HG03095 (cell line): Measurements from ENCODE around the gene NLRP1.
A peak's percentile ranks its signal among the peaks of the same experiment; 100 is the strongest.

ENCODE experiments used
- ATAC-seq: cut with Tn5 transposase; IDR thresholded peaks from one replicate; pipeline ENCODE4 v1.9.1; 2021; ENCODE audit warnings: moderate library complexity; ENCODE audit not compliant: unreplicated experiment

NLRP1 gene

DNA sequence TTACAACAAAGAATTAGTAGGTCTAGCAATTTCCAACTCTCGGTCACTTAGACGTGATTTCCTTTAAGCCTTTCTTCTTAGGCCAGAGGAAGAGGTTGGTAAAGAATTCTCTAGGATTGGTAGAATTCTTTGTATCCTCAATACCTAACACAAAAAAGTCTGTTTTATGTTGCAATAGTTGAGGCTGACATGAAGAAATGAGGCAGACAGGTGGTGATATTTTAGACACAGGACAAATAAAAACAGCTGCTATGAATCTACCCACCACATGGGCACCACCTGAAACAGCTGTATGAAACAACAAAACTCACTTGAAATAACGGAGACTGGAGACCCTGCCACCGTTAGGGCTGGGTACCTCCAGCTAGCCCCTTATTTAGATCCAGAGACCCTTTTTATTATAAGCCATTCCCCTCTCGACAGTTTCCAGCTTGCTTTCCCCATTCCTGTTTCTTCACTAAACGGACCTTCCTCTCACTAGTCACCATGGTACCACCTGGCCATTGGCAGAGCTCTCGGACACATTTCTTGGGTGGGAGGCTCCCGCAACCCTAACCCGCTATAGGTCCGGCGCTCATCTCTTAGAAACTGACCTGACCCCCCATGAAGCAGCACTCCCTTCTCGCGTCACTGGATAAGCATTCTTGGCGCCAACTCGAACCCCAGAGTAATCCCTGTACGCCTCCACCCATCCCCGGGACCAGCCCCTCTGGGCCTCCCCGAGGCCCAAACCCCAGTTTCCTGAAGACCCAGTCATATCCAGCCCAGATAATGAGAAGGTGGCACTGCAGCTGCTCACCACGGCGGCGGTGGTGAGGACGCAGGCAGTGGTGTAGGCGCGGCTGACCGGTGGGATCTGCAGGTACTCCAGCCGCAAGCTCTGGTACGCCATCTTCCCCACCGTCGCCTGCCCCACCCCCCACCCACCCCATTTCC lies 98.8 kb downstream of the NLRP1 start, which contains the start of gene DERL2:
Gene DERL2 (minus strand): TSS at position 909 of the 936 bp plus-strand sequence. CDS start 17 bp downstream, at position 892.
- peak; percentile 10 for ATAC-seq

DNA sequence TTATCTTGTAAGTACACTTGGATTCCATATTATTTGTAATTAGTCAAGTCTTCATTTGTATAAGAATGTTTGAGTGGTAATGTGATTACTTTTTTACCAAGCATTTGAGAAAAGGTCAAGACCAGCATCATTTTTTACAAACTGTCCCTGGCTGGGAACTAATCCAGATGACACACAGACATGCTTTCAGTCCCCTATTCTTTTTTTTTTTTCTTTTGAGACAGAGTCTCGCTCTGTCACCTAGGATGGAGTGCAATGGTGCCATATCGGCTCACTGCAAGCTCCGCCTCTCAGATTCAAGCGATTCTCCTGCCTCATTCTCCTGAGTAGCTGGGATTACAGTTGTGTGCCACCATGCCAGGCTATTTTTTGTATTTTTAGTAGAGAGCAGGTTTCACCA lies 102.9 kb downstream of the NLRP1 start:
- no peak for ATAC-seq

DNA sequence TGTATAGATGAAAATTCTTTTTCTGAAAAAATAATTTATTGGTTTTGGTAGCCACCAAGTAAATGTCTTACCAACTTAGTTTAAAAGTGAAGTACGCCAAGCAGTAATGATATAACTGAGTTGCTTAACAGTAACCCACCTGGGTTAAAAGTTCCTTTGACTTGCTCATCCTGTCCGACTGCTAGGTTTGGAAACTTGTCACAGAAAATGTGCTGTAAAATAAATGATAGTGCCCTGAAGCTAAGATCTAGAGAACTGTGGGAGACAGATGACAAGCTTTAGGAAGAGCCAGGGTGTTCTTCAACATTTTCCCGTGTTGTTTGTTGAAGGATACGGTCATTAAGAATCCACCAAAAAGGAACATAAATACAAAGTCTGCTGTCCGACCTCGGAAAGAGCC lies 103.3 kb downstream of the NLRP1 start:
- no peak for ATAC-seq

DNA sequence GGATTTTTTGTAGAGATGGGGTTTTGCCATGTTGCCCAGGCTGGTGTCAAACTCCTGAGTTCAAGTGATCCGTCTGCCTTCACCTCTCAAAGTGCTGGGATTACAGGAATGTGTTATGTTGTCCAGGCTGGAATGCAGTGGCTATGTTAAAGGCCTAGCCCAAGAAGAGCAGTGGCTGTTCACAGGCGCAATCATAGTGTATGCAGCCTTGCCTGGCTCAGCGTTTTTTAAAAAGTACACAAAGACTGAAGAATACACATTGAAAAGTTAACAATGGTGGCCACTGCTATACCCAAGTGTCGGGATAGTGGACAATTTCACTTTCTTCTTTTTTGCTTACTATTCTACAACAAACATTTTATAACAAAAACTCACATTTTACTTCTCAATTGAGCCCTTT lies 105.3 kb downstream of the NLRP1 start:
- ATAC-seq = no peak

DNA sequence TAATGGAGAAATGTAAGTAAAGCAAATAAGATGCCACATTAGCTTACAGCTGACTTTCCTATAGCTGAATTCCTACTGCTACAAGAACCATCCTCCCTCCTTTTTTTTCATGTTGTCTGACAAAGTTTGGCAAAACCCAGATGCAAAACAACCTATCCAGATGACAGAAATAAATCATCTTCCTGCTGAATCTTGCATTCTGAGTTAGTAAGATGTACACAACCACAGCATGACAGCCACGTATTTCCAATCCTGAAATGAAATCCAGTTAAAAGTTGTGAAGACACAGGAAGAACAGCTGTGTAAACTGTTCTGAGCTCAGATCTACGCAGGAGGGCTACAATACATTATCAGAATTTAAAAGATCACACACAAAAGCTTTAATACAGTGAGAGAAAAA lies 110.4 kb downstream of the NLRP1 start:
- no peak for ATAC-seq

DNA sequence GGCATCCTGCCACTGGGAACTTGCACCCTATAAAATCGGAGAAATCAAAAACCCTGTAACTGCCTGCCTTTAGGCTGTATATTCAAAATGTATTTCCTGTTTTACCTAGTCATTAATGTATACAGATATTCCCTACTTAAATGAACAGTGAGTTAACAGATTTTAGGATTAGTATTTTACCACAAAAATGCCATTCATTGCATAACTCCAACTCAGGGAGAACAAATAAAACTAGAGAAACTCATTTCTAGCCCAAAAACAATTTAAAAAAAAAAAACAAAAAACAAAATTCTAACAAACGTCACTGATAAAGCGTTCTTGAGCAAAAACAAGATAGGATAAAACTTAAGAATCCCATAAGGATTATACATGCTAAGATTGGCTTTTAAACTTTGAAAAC lies 111.8 kb downstream of the NLRP1 start:
- ATAC-seq = no peak

DNA sequence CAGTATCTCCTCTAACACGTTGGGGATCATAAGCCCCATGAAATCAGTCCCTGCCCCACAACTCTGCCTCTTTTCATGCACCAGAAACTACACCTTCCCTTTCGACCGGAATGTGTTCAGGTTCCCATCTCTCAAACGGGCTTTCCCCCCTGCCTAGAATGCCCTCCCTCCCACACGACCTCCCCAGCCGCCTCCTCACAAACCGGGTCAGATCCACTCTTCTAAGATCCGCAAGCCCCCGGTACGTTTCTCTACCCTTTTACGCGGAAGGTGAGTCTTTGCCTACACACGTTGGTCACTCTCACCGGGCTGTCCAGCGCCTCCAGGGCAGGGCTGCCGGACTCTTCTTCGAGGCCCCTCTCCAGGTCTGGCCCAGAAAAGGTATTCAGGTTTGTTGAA lies 116.2 kb downstream of the NLRP1 start:
- no peak for ATAC-seq

DNA sequence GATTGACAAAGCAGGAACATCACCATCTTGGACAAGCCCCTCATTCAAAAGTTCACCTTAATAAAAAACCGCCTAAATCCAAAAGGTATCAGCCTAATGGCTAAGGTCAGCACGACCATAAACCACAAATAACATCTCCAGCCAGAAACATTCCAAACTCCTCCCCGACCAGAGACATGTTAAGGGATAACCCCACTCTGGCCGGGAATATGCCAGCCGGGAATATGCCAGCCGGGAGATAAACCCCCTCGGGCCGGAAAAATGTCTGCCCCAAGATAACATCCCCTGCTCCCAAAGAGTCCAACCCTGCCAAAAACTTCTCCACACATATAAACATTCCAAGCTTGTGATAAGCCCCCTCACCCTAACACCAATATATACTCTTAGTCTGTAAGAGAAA lies 116.9 kb downstream of the NLRP1 start:
- ATAC-seq = no peak

DNA sequence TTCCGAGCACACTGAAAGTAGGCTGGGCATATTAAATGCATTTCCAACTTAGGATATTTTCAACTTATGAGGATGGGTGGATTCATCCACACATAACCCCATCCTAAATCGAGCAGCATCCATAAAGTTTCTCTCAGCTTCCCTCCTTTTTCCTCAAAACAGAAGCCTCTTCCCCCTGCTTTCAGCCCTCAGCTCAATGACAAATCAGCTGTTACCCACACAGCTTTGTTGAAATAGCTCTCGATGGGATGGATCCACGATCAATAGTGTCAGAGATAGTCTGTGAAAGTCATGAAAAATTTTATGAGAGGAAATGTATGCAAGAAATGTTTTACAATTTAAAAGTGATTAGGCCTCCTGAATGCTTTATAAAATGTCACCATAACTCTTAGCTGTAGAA lies 118.0 kb downstream of the NLRP1 start:
- ATAC-seq = no peak

DNA sequence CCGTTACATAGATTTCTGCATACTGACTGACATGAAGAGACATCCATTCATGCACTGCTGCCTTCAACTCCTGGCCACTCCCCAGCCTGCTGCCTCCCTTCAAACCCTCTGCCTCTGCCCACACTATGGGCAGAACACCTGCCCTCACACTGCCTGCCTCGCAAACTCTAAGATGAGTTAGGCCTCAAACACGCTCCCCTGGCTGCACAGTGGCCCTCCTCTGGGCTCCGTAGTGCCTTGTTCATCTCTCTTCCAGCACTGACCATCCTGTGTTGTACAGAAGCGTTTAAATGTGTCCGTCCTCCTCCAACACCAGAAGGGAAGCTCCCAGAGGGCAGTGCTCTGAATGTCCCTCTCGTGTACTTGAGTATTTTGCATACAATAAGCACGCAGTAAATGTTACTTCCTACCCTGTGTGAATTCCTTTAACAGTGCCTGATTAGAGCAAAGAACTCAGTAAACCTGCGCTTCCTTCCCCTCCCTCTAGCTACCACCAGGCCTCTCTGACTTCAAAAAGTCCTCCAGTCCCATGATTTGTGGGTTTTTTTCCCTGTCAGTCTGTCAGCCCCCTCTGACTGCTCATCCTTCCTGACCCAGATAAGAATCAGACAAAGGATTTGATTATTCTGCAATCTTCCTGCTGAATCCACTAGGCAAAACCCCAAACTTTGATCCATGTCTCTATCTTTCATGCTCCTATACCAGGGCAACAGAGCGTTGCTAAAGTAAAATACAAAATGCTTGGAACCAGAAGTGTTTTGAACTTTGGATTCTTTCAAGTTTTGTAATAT lies 119.4 kb downstream of the NLRP1 start:
- no peak for ATAC-seq
